Esophagus squamous epithelium (tissue), 5 donors: ENCODE measurements around the gene SPOCD1. TPM values are rescaled to one million over a fixed set of nuclear protein-coding genes. Genes with fewer than 3 reads are reported as not detected.
A peak's percentile ranks its signal among the peaks of the same experiment; 100 is the strongest.

Experiments
- DNase-seq: peaks from one replicate; lab custom pipeline; 2025; lab: John Stamatoyannopoulos, UW
- H3K27ac ChIP-seq, 4 donors: fragments of 200-600 bp; sonication (generic); one replicate each; pipeline ENCODE4 v1.5.1; 2016 to 2019; ENCODE audit warnings: mild to moderate bottlenecking in 1 of 4
- H3K27me3 ChIP-seq, 4 donors: fragments of 200-600 bp; sonication (generic); 1 replicate in 3 of 4; 2 replicates in 1 of 4; pipeline versions ENCODE4 v1.5.1 to v1.6.0; 2017 to 2021; ENCODE audit warnings: antibody characterized with exemption in 1 of 4
- H3K36me3 ChIP-seq, 3 donors: fragments of 200-600 bp; sonication (generic); one replicate each; pipeline ENCODE4 v1.5.1; 2016 to 2019
- H3K4me1 ChIP-seq, 3 donors: fragments of 200-600 bp; sonication (generic); one replicate each; pipeline ENCODE4 v1.5.1; 2017 to 2019
- H3K4me3 ChIP-seq, 4 donors: fragments of 200-600 bp; sonication (generic); 1 replicate in 3 of 4; 2 replicates in 1 of 4; pipeline ENCODE4 v1.5.1; 2016 to 2019; ENCODE audit warnings: mild to moderate bottlenecking in 2 of 4, moderate library complexity in 1 of 4
- H3K9me3 ChIP-seq, 3 donors: fragments of 200-600 bp; sonication (generic); one replicate each; pipeline ENCODE4 v1.5.1; 2016 to 2019
- POLR2A ChIP-seq, 4 donors: fragments of 450-650 bp; IDR thresholded peaks; one replicate each; pipeline ENCODE4 v1.6.1; 2017; ENCODE audit warnings: antibody characterized with exemption in 4 of 4, mild to moderate bottlenecking in 4 of 4, moderate library complexity in 3 of 4
- WGBS, 2 donors: methylation state at CpG; one replicate each; pipeline ENCODE4 v1.1.5; 2018; 5-methylcytosine and 5-hydroxymethylcytosine counted together
- intact Hi-C: fragments of 100-400 bp; cut with DNase I; formaldehyde crosslinking; loops from one replicate; pipeline ENCODE4 v1.15.0; 2022
- total RNA-seq, 4 donors: library from RNA; depleted of rRNA; stranded (reverse); fragments of >200 nt; gene quantifications; one replicate each; pipeline ENCODE4 v1.1.0, GENCODE V29; 2016
- TF ChIP-seq, protein P1 (sequence below), 6 experiments: fragments of 450-650 bp in 4 of 6; fragments of 200-600 bp in 2 of 6; sonication (generic) in 2 of 6; IDR thresholded peaks; one replicate each; pipeline ENCODE4 v1.5.1; 2016 to 2019; ENCODE audit warnings: antibody characterized with exemption in 6 of 6, mild to moderate bottlenecking in 4 of 6, moderate library complexity in 4 of 6
- donor health status: DM: yes; HTN: yes; CAD: no.

The SPOCD1 gene
- total RNA-seq, 4 donors from 2014 or later: 0.18 to 0.40 (median 0.38) TPM; not detected in 1

DNA sequence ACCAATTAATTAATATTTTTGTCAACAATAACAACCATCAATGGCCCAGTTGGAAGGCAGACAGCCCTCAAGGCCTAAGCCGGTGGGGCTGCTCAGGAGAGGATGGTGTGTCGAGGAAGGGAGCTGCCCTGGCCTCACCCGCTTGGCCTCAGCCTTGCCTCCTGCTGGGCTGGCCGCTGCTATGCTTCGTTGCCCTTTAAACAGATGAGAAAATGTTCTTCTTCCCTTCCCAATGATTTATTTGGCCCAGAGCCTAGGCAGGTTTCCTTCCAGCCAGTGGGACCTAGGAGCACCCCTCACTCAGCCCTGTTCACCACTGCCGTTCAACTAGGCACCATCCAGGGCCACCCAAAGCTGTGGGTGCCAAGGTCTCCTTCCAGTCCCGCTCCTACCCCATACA lies 48.6 kb downstream of the SPOCD1 start:
- no peak for DNase-seq
- intact Hi-C loops: no loop called here
- 70 to 82% methylated on average over 7 of the region's 7 CpGs for WGBS, 2 donors
- Histone ChIP-seq H3K27ac (no peak overlapping the region), H3K36me3 (no peaks in the 10 kb centered on the region), H3K9me3 (no peaks in the 10 kb centered on the region), H3K4me1 (peaks cover 16 to 40% (median 23%) of the 10 kb centered on the region in 3 donors), H3K27me3 (peaks cover 1 to 86% (median 10%) of the 10 kb centered on the region in 4 donors), H3K4me3 (no peak overlapping the region)
- TF ChIP-seq, protein P1, sequence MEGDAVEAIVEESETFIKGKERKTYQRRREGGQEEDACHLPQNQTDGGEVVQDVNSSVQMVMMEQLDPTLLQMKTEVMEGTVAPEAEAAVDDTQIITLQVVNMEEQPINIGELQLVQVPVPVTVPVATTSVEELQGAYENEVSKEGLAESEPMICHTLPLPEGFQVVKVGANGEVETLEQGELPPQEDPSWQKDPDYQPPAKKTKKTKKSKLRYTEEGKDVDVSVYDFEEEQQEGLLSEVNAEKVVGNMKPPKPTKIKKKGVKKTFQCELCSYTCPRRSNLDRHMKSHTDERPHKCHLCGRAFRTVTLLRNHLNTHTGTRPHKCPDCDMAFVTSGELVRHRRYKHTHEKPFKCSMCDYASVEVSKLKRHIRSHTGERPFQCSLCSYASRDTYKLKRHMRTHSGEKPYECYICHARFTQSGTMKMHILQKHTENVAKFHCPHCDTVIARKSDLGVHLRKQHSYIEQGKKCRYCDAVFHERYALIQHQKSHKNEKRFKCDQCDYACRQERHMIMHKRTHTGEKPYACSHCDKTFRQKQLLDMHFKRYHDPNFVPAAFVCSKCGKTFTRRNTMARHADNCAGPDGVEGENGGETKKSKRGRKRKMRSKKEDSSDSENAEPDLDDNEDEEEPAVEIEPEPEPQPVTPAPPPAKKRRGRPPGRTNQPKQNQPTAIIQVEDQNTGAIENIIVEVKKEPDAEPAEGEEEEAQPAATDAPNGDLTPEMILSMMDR (IDR thresholded peaks at IDR 0.05): no peak
- TF ChIP-seq POLR2A (IDR thresholded peaks at IDR 0.05): no peak

DNA sequence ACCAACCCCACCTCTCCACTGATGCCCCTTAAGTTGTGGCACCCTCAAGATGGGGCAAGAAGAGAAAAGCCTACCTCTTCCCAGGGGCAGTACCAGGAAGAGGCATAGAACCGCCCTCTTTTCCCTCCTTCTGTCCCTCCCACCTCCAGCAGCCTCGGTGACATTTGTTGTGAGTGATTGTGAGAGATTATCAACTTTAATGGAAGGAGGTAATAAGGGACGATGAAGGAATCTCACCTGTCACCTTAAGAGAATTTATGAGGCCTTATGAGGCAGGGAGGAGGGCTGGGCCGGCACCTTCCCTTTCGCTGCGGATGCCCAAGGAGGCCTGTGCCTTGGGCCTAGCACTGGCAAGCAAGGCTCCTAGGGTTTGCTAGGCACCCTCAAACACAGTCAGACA lies 50.3 kb downstream of the SPOCD1 start:
- peaks cover 0 to 86% (median 10%) of the 10 kb centered on the region in 4 donors for H3K27me3 ChIP-seq
- peaks cover 16 to 49% (median 27%) of the 10 kb centered on the region in 3 donors for H3K4me1 ChIP-seq
- DNase-seq: no peak
- no peaks in the 10 kb centered on the region for H3K36me3 ChIP-seq
- intact Hi-C loops: no loop called here
- 65 to 74% methylated on average over 6 of the region's 6 CpGs for WGBS, 2 donors
- TF ChIP-seq, protein P1 (IDR thresholded peaks at IDR 0.05): no peak
- no peak for TF ChIP-seq POLR2A (IDR thresholded peaks at IDR 0.05)
- no peak overlapping the region for H3K27ac ChIP-seq
- no peaks in the 10 kb centered on the region for H3K9me3 ChIP-seq
- no peak overlapping the region for H3K4me3 ChIP-seq

DNA sequence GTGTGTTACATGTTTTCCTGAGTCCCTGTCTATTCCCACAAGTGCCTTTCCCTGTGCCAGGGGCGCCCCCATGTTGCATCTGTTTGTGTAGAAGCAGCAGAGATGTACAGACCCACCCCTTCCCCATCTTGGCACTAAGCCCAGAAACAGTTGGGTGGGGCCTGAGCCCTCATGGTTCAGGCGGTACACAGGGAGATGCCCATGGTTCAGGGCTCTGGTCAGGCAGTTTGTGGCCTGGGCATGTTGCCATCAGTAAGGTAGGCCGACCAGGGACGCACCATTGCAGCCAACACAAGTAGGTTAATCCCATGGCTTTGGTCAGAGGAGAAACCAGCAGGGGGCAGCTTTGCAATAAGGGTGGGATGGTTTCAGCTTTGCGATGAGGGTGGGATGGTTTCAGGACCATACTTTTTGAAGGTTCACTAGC lies 50.8 kb downstream of the SPOCD1 start:
- DNase-seq: no peak
- Histone ChIP-seq H3K36me3 (no peaks in the 10 kb centered on the region), H3K4me3 (no peak overlapping the region), H3K27me3 (peaks cover 0 to 86% (median 10%) of the 10 kb centered on the region in 4 donors), H3K4me1 (peaks cover 16 to 52% (median 28%) of the 10 kb centered on the region in 3 donors), H3K27ac (no peak overlapping the region), H3K9me3 (no peaks in the 10 kb centered on the region)
- WGBS, 2 donors: 42 to 100% methylated on average over 1 to 3 of the region's 5 CpGs
- TF ChIP-seq, protein P1 (IDR thresholded peaks at IDR 0.05): no peak
- no peak for TF ChIP-seq POLR2A (IDR thresholded peaks at IDR 0.05)
- intact Hi-C loops: no loop called here

DNA sequence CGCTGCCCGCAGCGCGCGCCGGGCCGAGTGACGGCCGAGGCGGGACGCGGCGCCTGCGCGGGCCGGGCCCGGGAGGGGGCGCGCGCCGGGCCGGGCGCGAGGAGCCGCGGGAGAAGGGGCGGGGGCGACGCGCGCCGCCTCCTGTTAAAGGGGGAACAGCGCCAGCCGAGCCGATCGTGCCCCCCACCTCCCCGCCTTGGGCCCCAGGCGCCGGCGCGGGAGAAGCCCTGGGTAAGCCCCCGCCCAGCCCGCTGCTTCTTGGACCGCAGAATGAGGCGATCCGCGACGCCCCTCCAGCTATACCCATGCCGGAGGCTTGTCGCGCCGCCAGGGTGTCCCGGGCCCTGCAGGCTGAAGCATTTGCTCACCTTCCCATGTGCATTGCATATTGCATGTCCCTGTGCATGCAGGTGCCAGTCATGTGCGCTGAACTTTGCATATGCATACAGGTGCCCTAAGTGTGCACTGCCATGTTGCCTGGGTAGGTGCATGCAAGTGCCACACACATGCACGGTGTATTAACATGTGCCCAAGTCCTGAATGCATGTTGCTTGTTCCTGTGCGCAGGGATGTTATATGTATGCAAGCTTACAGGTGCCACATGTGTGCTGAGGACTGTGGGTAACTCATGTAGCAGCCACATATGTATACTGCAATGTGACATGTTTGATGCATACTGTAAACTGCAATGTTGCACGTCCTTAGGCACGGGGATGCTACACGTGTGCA lies 51.3 kb downstream of the SPOCD1 start, which contains the start of gene ADGRB2:
Gene ADGRB2 (minus strand): TSS at position 29 of the 729 bp plus-strand sequence. CDS start 7,119 bp downstream, outside the sequence.
- peak within 1 kb of the TSS; percentile 29 to 73 (median 48) for H3K4me3 ChIP-seq
- WGBS, 2 donors: 24 to 31% methylated on average over 4 to 7 of the region's 59 CpGs
- no peaks in the 10 kb centered on the region for H3K9me3 ChIP-seq
- intact Hi-C loops: no loop called here
- no peaks in the 10 kb centered on the region for H3K36me3 ChIP-seq
- H3K4me1 ChIP-seq: peaks cover 16 to 47% (median 28%) of the 10 kb centered on the region in 3 donors
- H3K27ac ChIP-seq: no peak within 1 kb of the TSS
- DNase-seq: no peak
- TF ChIP-seq POLR2A (IDR thresholded peaks at IDR 0.05): no peak
- TF ChIP-seq, protein P1 (IDR thresholded peaks at IDR 0.05): no peak
- H3K27me3 ChIP-seq: peaks cover 0 to 86% (median 10%) of the 10 kb centered on the region in 4 donors

DNA sequence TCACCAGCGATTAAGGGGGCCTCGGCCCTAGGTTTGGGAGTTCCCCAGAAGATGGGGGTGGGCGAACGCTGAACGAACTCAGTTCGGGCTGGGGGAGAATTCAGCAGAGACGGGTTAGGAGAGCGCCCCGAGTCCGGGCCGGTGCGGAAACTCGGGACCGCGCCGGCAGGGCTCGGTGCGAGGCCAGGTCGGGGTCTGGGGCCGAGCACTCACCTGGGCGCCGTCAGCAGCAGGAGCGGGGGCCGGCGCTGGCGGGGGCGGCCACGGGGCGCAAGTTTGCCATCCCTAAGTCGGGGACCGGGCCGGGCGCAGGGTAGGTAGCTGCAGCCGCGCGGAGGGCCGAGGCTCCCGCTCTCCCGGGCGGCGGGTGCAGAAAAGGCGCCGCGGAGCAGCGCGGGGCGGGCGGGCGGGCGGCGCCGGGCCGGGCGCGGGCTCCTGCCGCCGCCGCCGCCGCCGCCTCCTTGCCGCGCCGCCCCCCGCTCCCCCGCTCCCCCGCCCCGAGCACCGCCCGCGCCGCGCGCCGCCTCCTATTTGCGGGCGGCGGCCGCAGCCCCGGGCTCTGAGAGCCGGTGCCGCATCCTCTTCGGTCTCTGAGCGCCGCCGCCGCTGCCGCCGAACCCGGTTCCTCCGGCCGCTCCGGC lies 52.0 kb downstream of the SPOCD1 start:
- H3K9me3 ChIP-seq: no peaks in the 10 kb centered on the region
- no peaks in the 10 kb centered on the region for H3K36me3 ChIP-seq
- H3K4me1 ChIP-seq: peaks cover 16 to 46% (median 28%) of the 10 kb centered on the region in 3 donors
- peaks cover 0 to 92% (median 10%) of the 10 kb centered on the region in 4 donors for H3K27me3 ChIP-seq
- no peak for DNase-seq
- peak overlapping the region; percentile 29 to 73 (median 48) for H3K4me3 ChIP-seq
- TF ChIP-seq, protein P1 (IDR thresholded peaks at IDR 0.05): no peak
- TF ChIP-seq POLR2A (IDR thresholded peaks at IDR 0.05): no peak
- intact Hi-C loops: no loop called here
- H3K27ac ChIP-seq: no peak overlapping the region
- WGBS, 2 donors: 0% methylated on average over 8 to 26 of the region's 93 CpGs
